ENCODE measurements around the gene GMPPA. TPM values are rescaled to one million over a fixed set of nuclear protein-coding genes. Genes with fewer than 3 reads are reported as not detected.

GMPPA gene
- total RNA-seq, 1 donor, result 66.3 TPM

DNA sequence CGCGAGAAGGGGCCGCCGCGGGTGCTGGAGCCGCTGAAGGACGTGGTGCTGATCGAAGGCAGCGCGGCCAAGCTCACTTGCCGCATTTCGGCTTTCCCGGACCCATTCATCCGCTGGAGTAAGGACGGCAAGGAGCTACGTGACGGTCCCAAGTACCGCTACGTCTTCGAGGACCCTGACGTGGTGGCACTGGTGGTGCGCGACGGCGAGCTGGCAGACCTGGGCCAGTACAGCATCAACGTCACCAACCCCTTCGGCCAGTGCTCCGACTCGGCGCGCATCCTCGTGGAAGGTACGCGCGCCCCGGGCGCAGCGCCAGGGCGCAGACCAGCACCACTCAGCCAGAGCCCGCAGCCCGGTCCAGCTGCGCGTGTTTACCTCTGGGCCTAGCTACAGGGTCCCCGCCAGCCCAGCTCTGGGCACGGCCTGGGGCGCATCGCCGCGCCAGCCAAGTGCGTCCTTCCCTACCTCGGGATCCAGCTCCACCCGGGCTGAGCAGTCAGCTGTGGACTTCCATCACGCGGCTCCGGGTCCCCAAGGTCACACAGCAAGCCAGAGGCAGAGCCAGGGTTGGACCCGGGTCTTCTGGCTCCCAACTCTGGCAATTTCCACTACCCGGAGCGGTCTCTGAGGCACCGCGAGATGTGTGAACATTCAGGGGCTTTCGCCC, 1.7 kb upstream of the GMPPA start:
- DNase-seq (ENCODE audit: low read depth), result no peak
- H3K4me3 ChIP-seq (ENCODE audit: low read depth, low read length), result no peak overlapping the region

GRCh38 chr2:219497495-219498279, 1.0 kb upstream of the GMPPA start:
- peak; percentile 78 for DNase-seq (ENCODE audit: low read depth)
- TF ChIP-seq, protein P1, sequence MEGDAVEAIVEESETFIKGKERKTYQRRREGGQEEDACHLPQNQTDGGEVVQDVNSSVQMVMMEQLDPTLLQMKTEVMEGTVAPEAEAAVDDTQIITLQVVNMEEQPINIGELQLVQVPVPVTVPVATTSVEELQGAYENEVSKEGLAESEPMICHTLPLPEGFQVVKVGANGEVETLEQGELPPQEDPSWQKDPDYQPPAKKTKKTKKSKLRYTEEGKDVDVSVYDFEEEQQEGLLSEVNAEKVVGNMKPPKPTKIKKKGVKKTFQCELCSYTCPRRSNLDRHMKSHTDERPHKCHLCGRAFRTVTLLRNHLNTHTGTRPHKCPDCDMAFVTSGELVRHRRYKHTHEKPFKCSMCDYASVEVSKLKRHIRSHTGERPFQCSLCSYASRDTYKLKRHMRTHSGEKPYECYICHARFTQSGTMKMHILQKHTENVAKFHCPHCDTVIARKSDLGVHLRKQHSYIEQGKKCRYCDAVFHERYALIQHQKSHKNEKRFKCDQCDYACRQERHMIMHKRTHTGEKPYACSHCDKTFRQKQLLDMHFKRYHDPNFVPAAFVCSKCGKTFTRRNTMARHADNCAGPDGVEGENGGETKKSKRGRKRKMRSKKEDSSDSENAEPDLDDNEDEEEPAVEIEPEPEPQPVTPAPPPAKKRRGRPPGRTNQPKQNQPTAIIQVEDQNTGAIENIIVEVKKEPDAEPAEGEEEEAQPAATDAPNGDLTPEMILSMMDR (IDR thresholded peaks at IDR 0.05; ENCODE audit: insufficient read depth, low read length), result no peak

More for the DNA sequence above, 1.7 kb upstream of the GMPPA start:
- TF ChIP-seq, protein P1 (IDR thresholded peaks at IDR 0.05; ENCODE audit: insufficient read depth, low read length), result no peak

GRCh38 chr2:219499058-219499307, 292 bp downstream of the GMPPA start:
- no peak for DNase-seq (ENCODE audit: low read depth)
- H3K4me3 ChIP-seq (ENCODE audit: low read depth, low read length), result peak overlapping the region; percentile 84
- TF ChIP-seq, protein P1 (IDR thresholded peaks at IDR 0.05; ENCODE audit: insufficient read depth, low read length), result no peak

More at GRCh38 chr2:219497495-219498279, 1.0 kb upstream of the GMPPA start:
- H3K4me3 ChIP-seq (ENCODE audit: low read depth, low read length), result peak overlapping the region; percentile 76

GRCh38 chr2:219499555-219499954, 864 bp downstream of the GMPPA start:
- TF ChIP-seq, protein P1 (IDR thresholded peaks at IDR 0.05; ENCODE audit: insufficient read depth, low read length), result no peak
- DNase-seq (ENCODE audit: low read depth), result no peak

DNA sequence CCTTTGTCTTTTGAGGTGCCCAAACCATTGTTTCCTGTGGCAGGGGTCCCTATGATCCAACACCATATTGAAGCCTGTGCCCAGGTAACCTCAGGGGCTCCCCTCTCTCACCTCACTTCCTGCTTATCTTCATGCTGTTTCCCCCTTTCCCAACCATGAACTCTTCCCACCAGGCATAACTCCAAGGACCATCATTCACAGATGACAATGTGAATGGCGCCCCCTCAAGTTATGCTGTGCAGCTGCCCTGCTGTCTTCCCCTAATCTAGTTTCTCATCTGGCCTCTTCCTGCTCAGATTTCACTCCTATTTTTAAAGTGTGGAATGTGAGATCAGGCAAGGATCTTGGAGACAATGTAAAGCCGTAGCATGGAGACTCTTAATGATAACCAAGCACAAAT, 1.4 kb downstream of the GMPPA start:
- TF ChIP-seq, protein P1 (IDR thresholded peaks at IDR 0.05; ENCODE audit: insufficient read depth, low read length), result peak; percentile 45
- H3K4me3 ChIP-seq (ENCODE audit: low read depth, low read length), result peak overlapping the region; percentile 84
- peak; percentile 32 for DNase-seq (ENCODE audit: low read depth)

More at GRCh38 chr2:219499555-219499954, 864 bp downstream of the GMPPA start:
- peak overlapping the region; percentile 84 for H3K4me3 ChIP-seq (ENCODE audit: low read depth, low read length)

DNA sequence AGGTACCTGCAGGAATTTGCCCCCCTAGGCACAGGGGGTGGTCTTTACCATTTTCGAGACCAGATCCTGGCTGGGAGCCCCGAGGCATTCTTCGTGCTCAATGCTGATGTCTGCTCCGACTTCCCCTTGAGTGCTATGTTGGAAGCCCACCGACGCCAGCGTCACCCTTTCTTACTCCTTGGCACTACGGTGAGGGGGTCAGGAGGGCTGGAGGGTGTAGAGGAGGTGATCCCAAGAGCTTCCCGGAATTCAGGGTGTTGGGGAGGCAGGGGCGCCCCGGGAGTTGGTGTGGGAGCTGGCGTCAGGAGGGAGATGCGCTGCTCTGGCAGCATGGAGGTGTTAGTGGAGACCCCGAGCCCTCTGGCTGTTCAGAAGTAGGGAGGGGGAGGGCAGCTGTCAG, 3.2 kb downstream of the GMPPA start:
- TF ChIP-seq, protein P1 (IDR thresholded peaks at IDR 0.05; ENCODE audit: insufficient read depth, low read length), result no peak
- no peak for DNase-seq (ENCODE audit: low read depth)
- H3K4me3 ChIP-seq (ENCODE audit: low read depth, low read length), result no peak overlapping the region
